Neural progenitor cell (in vitro differentiated cells): ENCODE measurements around the gene ACAA1. TPM values are rescaled to one million over a fixed set of nuclear protein-coding genes. Genes with fewer than 3 reads are reported as not detected.

ENCODE experiments used
- DNase-seq: peaks from one replicate; pipeline ENCODE4 v3.0.0-alpha.2; 2016; ENCODE audit warnings: low spot score
- H2AFZ ChIP-seq: fragments of 200-600 bp; sonication (generic); replicated peaks from 2 replicates; pipeline ENCODE4 v1.6.1; 2016; ENCODE audit warnings: antibody characterized with exemption
- H3F3A ChIP-seq: fragments of 200-600 bp; sonication (generic); 2 replicates; pipeline ENCODE4 v1.6.1; 2016; ENCODE audit warnings: antibody characterized with exemption, low read depth
- H3K27ac ChIP-seq: fragments of 200-600 bp; sonication (generic); 2 replicates; pipeline ENCODE4 v1.5.1; 2016; ENCODE audit warnings: mild to moderate bottlenecking
- H3K27me3 ChIP-seq: fragments of 200-600 bp; sonication (generic); 2 replicates; pipeline ENCODE4 v1.6.1; 2016; ENCODE audit warnings: mild to moderate bottlenecking, moderate library complexity
- H3K36me3 ChIP-seq: fragments of 200-600 bp; sonication (generic); 2 replicates; pipeline ENCODE4 v1.5.1; 2016
- H3K4me1 ChIP-seq: fragments of 200-600 bp; sonication (generic); 2 replicates; pipeline ENCODE4 v1.6.1; 2016; ENCODE audit warnings: mixed run types
- H3K4me2 ChIP-seq: fragments of 200-600 bp; sonication (generic); 2 replicates; pipeline ENCODE4 v1.6.1; 2016
- H3K4me3 ChIP-seq: fragments of 200-600 bp; sonication (generic); 2 replicates; pipeline ENCODE4 v1.5.1; 2016
- H3K79me2 ChIP-seq: fragments of 200-600 bp; sonication (generic); 2 replicates; pipeline ENCODE4 v1.6.1; 2016; ENCODE audit warnings: low read depth
- H3K9ac ChIP-seq: fragments of 200-600 bp; sonication (generic); 2 replicates; pipeline ENCODE4 v1.6.1; 2016
- H3K9me3 ChIP-seq: fragments of 200-600 bp; sonication (generic); 2 replicates; pipeline ENCODE4 v1.5.1; 2016; ENCODE audit warnings: low read depth
- H4K20me1 ChIP-seq: fragments of 200-600 bp; sonication (generic); 2 replicates; pipeline ENCODE4 v1.6.1; 2016; ENCODE audit warnings: low read depth
- H3K27ac Mint-ChIP-seq: 3 replicates; pipeline ENCODE4 v1.8.0; 2021; ENCODE audit warnings: mixed read lengths
- H3K27me3 Mint-ChIP-seq: 2 replicates; pipeline ENCODE4 v1.8.0; 2022; ENCODE audit warnings: low read depth, mild to moderate bottlenecking, inconsistent platforms, moderate library complexity, mixed read lengths; ENCODE audit not compliant: insufficient read depth
- H3K36me3 Mint-ChIP-seq: 3 replicates; pipeline ENCODE4 v1.8.0; 2021; ENCODE audit warnings: mixed read lengths
- H3K4me1 Mint-ChIP-seq: 3 replicates; pipeline ENCODE4 v1.8.0; 2021; ENCODE audit warnings: mixed read lengths
- H3K4me3 Mint-ChIP-seq: 3 replicates; pipeline ENCODE4 v1.8.0; 2021; ENCODE audit warnings: mild to moderate bottlenecking, moderate library complexity, mixed read lengths
- H3K9me3 Mint-ChIP-seq: 3 replicates; pipeline ENCODE4 v1.8.0; 2020; ENCODE audit warnings: mixed read lengths
- CTCF ChIP-seq: fragments of 200-600 bp; sonication (generic); IDR thresholded peaks from 2 replicates; pipeline ENCODE4 v1.5.1; 2017; ENCODE audit warnings: antibody characterized with exemption, mild to moderate bottlenecking
- EZH2 ChIP-seq: fragments of 200-600 bp; sonication (generic); IDR thresholded peaks from 2 replicates; pipeline ENCODE4 v1.6.1; 2017; ENCODE audit warnings: antibody characterized with exemption, mild to moderate bottlenecking, moderate library complexity
- EZH2phosphoT487 ChIP-seq: fragments of 200-600 bp; sonication (generic); IDR thresholded peaks from 2 replicates; pipeline ENCODE4 v1.6.1; 2017; ENCODE audit warnings: antibody characterized with exemption
- total RNA-seq: library from RNA; depleted of rRNA; stranded (reverse); fragments of >200 nt; gene quantifications from 2 replicates; pipeline ENCODE4 v1.2.3, GENCODE V29; 2015; ENCODE audit warnings: low replicate concordance

ACAA1 gene
- total RNA-seq, 1 donor from 2014 or later = 3.3 TPM

GRCh38 chr3:38114052-38114874, 22.7 kb downstream of the ACAA1 start:
- no peaks in the 10 kb centered on the region for H4K20me1 ChIP-seq
- Mint-ChIP-seq H3K36me3 (peaks cover 3% of the 10 kb centered on the region), H3K4me1 (no peaks in the 10 kb centered on the region), H3K4me3 (no peak overlapping the region), H3K27me3 (peaks cover 8% of the 10 kb centered on the region), H3K9me3 (no peaks in the 10 kb centered on the region), H3K27ac (no peak overlapping the region)
- H3K27ac ChIP-seq = no peak overlapping the region
- H3K9me3 ChIP-seq = no peaks in the 10 kb centered on the region
- no peaks in the 10 kb centered on the region for H3K79me2 ChIP-seq
- no peak overlapping the region for H3K4me3 ChIP-seq
- H3K9ac ChIP-seq = no peak overlapping the region
- DNase-seq = no peak
- no peaks in the 10 kb centered on the region for H3K4me1 ChIP-seq
- H2AFZ ChIP-seq = no peak overlapping the region
- H3K27me3 ChIP-seq = no peaks in the 10 kb centered on the region
- H3F3A ChIP-seq = no peaks in the 10 kb centered on the region
- H3K36me3 ChIP-seq = no peaks in the 10 kb centered on the region
- TF ChIP-seq EZH2 (no peak), EZH2phosphoT487 (no peak), CTCF (no peak)
- H3K4me2 ChIP-seq = no peak overlapping the region

GRCh38 chr3:38112378-38112761, 24.6 kb downstream of the ACAA1 start:
- Mint-ChIP-seq H3K27ac (no peak overlapping the region), H3K36me3 (no peaks in the 10 kb centered on the region), H3K4me1 (no peaks in the 10 kb centered on the region), H3K9me3 (no peaks in the 10 kb centered on the region), H3K27me3 (peaks cover 8% of the 10 kb centered on the region), H3K4me3 (no peak overlapping the region)
- Histone ChIP-seq H3K79me2 (no peaks in the 10 kb centered on the region), H3K4me2 (no peak overlapping the region), H3K4me3 (no peak overlapping the region), H2AFZ (no peak overlapping the region), H3K27me3 (no peaks in the 10 kb centered on the region), H3K9me3 (no peaks in the 10 kb centered on the region), H4K20me1 (no peaks in the 10 kb centered on the region), H3K9ac (no peak overlapping the region), H3K36me3 (no peaks in the 10 kb centered on the region), H3K4me1 (no peaks in the 10 kb centered on the region), H3K27ac (no peak overlapping the region), H3F3A (no peaks in the 10 kb centered on the region)
- DNase-seq = no peak
- no peak for TF ChIP-seq CTCF
- TF ChIP-seq EZH2 = no peak

- Histone ChIP-seq H3K9ac (no peak overlapping the region), H3K9me3 (no peaks in the 10 kb centered on the region), H3F3A (no peaks in the 10 kb centered on the region), H2AFZ (no peak overlapping the region), H3K79me2 (no peaks in the 10 kb centered on the region), H3K4me3 (no peak overlapping the region), H3K36me3 (no peaks in the 10 kb centered on the region), H4K20me1 (no peaks in the 10 kb centered on the region), H3K4me1 (no peaks in the 10 kb centered on the region), H3K4me2 (no peak overlapping the region), H3K27me3 (no peaks in the 10 kb centered on the region), H3K27ac (no peak overlapping the region)
- H3K9me3 Mint-ChIP-seq = no peaks in the 10 kb centered on the region
- H3K27me3 Mint-ChIP-seq = peaks cover 8% of the 10 kb centered on the region
- H3K27ac Mint-ChIP-seq = no peak overlapping the region
- no peaks in the 10 kb centered on the region for H3K36me3 Mint-ChIP-seq
- TF ChIP-seq EZH2phosphoT487 (no peak), EZH2 (no peak), CTCF (no peak)
- no peak for DNase-seq
- H3K4me3 Mint-ChIP-seq = no peak overlapping the region
- H3K4me1 Mint-ChIP-seq = no peaks in the 10 kb centered on the region
These were observed 25.1 kb downstream of the ACAA1 start for GRCh38 chr3:38111696-38112377.
